Natural killer cell treated with Interleukin-12 subunit alpha and Interleukin-12 subunit beta and Interleukin-15 and Interleukin-18, amount 100 ng/mL, for 72 hours (primary cell): ENCODE measurements around the gene FMC1. TPM values are rescaled to one million over a fixed set of nuclear protein-coding genes. Genes with fewer than 3 reads are reported as not detected.
"Not testable (repeated sequence)": the region's sequence is repeated elsewhere in the genome, so short reads cannot be mapped to it uniquely, and the experiment has no call there.

Source experiments
- ATAC-seq, 2 donors: fragments of 150-1000 bp; cut with Tn5 transposase in 1 of 2; sonication (Bioruptor Pico), chemical (Tn5 transposase) in 1 of 2; 2 replicates each; pipeline ENCODE4 v1.10.0; 2021
- DNase-seq: peaks from one replicate; pipeline ENCODE4 v3.0.0; 2022; ENCODE audit warnings: low spot score
- H3K27ac Mint-ChIP-seq, 2 donors: 1 replicate in 1 of 2; 2 replicates in 1 of 2; pipeline ENCODE4 v1.8.0; 2022; ENCODE audit warnings: mixed read lengths in 2 of 2, mild to moderate bottlenecking in 1 of 2, moderate library complexity in 1 of 2
- H3K27me3 Mint-ChIP-seq, 2 donors: 1 replicate in 1 of 2; 2 replicates in 1 of 2; pipeline ENCODE4 v1.8.0; 2022; ENCODE audit warnings: mixed read lengths in 2 of 2
- H3K36me3 Mint-ChIP-seq: one replicate; pipeline ENCODE4 v1.8.0; 2022; ENCODE audit warnings: mixed read lengths
- H3K4me1 Mint-ChIP-seq, 2 donors: 1 replicate in 1 of 2; 2 replicates in 1 of 2; pipeline ENCODE4 v1.8.0; 2022; ENCODE audit warnings: low read depth in 2 of 2, mixed read lengths in 2 of 2, mild to moderate bottlenecking in 1 of 2
- H3K4me3 Mint-ChIP-seq: one replicate; pipeline ENCODE4 v1.8.0; 2022; ENCODE audit warnings: mixed read lengths
- H3K9me3 Mint-ChIP-seq: 2 replicates; pipeline ENCODE4 v1.8.0; 2022; ENCODE audit warnings: mixed read lengths
- total RNA-seq, 2 donors: library from RNA; stranded (reverse); gene quantifications; one replicate each; pipeline ENCODE4 v1.2.3, GENCODE V29; 2022

The FMC1 gene
- total RNA-seq, 2 donors from 2014 or later = 4.4 to 7.8 TPM

DNA sequence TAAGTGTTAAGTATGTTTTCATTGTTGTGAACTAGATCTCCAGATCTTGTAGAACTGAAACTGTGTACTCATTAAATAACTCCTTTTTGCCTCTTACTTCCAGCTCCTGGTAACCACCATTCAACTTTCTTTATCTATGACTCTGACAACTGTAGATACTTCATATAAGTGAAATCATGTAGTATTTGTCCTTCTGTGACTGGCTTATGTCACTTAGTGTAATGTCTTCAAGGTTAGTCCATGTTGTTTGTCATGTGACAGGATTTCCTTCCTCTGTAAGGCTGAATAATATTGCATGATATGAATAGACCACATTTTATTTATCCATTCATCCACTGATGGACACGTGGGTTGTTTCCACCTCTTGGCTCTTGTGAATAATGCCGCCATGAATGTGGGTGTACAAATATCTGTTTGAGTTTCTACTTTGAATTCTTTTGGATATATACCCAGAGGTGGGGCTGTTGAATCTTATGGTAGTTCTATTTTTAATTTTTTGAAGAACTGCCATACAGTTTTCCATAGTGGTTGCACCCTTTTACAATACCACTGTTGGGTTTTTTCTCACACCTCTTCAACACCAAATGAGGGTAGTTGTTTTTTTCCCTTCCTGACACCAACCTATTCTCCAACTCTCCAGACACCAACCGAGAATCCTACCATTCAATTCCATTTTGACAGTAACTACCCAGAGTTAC, 10.7 kb upstream of the FMC1 start:
- Mint-ChIP-seq H3K9me3 (no peaks in the 10 kb centered on the region), H3K27ac (no peak overlapping the region), H3K36me3 (no peaks in the 10 kb centered on the region), H3K27me3 (no peaks in the 10 kb centered on the region), H3K4me1 (peaks cover 2 to 10% of the 10 kb centered on the region in 2 donors), H3K4me3 (no peak overlapping the region)
- ATAC-seq (peak in 1 of 2 donors; percentile 57), DNase-seq (no peak)

DNA sequence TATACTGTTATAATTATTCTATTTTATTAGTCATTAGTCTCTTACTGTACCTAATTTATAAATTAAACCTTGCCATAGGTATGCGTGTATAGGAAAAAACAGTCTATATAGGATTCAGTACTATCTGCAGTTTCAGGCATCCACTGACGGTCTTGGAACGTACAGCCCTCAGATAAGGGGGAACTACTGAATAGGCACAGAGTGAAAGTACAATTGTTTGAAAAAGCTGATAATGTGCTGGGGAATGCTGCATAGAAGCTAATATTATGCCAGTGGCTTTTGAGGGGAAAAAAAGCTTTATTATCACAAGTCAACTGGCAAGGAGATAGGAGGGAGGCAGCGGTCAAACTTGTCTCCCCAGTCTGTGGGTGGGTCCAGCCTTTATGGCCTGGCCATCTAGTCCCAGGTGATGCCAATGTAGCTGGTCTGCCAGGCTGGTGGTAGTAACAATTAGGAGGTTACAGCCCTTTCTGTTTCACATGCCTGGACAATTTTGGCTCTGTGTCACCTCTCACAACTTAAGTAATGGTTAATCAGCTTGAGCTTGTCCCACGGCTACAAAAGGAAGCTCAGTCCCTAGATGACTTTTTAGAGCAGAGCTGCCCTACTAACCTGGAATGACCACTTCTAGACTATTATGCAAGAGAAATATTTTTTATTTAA, 8.3 kb upstream of the FMC1 start:
- peaks cover 2 to 10% of the 10 kb centered on the region in 2 donors for H3K4me1 Mint-ChIP-seq
- no peak overlapping the region for H3K27ac Mint-ChIP-seq
- H3K4me3 Mint-ChIP-seq = no peak overlapping the region
- no peaks in the 10 kb centered on the region for H3K36me3 Mint-ChIP-seq
- DNase-seq (no peak), ATAC-seq (no peak)
- no peaks in the 10 kb centered on the region for H3K9me3 Mint-ChIP-seq
- H3K27me3 Mint-ChIP-seq = no peaks in the 10 kb centered on the region

DNA sequence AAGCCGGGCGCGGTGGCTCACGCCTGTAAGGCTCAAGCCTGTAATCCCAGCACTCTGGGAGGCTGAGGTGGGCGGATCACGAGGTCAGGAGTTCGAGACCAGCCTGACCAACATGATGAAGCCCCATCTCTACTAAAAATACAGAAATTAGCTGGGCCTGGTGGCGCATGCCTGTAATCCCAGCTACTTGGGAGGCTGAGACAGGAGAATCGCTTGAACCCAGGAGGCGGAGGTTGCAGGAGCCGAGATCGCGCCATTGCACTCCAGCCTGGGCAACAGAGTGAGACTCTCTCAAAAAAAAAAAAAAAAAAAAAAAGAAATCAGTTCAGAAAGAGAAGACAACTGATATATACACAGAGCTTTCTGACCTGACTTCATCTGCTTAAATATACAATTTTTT, 7.7 kb upstream of the FMC1 start:
- not testable (repeated sequence) for H3K27me3 Mint-ChIP-seq, ATAC-seq, H3K27ac Mint-ChIP-seq, H3K36me3 Mint-ChIP-seq, H3K9me3 Mint-ChIP-seq, H3K4me1 Mint-ChIP-seq, DNase-seq, H3K4me3 Mint-ChIP-seq

DNA sequence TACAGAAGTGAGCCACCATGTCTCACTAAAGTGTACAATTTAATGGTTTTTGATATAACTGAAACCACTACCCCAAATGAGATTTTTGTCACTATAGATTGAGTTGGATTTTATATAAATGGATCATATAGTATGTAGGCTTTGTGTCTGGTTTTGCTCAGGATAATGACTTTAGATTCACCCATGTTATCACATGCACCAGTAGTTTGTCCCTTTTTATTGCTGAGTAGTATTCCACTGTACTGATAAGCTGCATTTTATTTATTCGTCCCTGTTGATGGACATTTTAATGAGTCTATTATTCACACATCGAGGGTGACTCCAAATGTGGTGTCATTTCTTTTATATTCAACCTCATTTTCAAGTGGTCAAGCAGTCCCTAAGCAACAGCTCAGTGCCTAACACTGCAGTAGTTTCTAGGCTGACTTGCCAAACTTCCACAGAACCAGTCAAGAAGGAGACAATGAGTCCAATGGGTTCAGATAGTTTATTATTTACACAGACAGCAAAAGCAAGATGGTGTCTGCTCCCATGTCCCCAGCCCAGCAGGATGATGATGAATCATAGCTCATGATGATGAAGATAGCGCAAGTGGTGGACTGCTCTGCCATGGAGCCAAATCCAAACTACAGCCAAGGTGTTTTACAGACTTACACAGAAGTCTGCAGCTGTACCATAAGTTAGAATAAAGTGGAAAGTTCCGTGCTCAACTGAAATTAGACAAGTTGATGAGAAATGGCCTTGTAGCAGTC, 6.6 kb upstream of the FMC1 start:
- DNase-seq = no peak
- ATAC-seq = no peak
- Mint-ChIP-seq H3K36me3 (peaks cover 6% of the 10 kb centered on the region), H3K27me3 (no peaks in the 10 kb centered on the region), H3K4me3 (no peak overlapping the region), H3K4me1 (peaks cover 7 to 14% of the 10 kb centered on the region in 2 donors), H3K27ac (no peak overlapping the region), H3K9me3 (peaks cover 5% of the 10 kb centered on the region)

DNA sequence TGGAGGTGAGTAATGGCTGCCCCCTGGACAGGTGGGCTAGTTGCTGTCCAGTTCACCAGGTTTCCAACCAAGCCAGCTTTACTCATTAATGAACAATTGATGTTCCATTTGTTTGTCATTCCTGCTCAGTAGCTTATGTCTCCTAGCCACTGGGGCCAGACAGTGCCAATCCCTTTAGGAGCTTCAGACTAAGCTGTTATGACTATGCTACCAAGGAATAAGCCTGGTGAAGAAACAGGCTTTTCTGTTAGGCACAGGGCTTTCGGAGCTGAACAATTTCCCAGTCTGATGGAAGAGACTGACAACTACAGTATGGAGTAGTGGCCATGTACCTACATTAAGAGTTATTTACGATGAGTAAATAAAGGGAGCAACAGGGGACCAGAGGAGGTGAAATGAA, 2.1 kb upstream of the FMC1 start:
- peak overlapping the region; percentile 86 for H3K4me3 Mint-ChIP-seq
- ATAC-seq (no peak), DNase-seq (no peak)
- H3K27ac Mint-ChIP-seq = peak overlapping the region; percentile 99 to 100
- peaks cover 5% of the 10 kb centered on the region for H3K9me3 Mint-ChIP-seq
- H3K36me3 Mint-ChIP-seq = peaks cover 13% of the 10 kb centered on the region
- H3K27me3 Mint-ChIP-seq = no peaks in the 10 kb centered on the region
- H3K4me1 Mint-ChIP-seq = peaks cover 26 to 28% of the 10 kb centered on the region in 2 donors

DNA sequence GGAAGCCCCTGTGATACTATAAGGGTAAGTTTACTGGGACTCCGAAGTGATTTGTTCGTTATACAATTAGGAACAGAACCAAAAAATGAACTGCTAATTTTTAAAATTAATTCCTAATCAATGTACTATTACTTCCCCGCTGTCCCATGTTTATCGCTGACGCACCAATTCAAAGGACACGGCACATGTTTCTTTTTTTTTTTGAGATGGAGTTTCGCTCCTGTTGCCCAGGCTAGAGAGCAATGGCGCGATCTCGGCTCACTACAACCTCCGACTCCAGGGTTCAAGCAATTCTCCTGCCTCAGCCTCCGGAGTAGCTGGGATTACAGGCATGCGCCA, 1.5 kb upstream of the FMC1 start:
- peaks cover 26 to 28% of the 10 kb centered on the region in 2 donors for H3K4me1 Mint-ChIP-seq
- peaks cover 13% of the 10 kb centered on the region for H3K36me3 Mint-ChIP-seq
- no peak for DNase-seq
- no peak for ATAC-seq
- peak overlapping the region; percentile 86 for H3K4me3 Mint-ChIP-seq
- H3K27me3 Mint-ChIP-seq = no peaks in the 10 kb centered on the region
- H3K9me3 Mint-ChIP-seq = peaks cover 5% of the 10 kb centered on the region
- H3K27ac Mint-ChIP-seq = peak overlapping the region; percentile 99 to 100

DNA sequence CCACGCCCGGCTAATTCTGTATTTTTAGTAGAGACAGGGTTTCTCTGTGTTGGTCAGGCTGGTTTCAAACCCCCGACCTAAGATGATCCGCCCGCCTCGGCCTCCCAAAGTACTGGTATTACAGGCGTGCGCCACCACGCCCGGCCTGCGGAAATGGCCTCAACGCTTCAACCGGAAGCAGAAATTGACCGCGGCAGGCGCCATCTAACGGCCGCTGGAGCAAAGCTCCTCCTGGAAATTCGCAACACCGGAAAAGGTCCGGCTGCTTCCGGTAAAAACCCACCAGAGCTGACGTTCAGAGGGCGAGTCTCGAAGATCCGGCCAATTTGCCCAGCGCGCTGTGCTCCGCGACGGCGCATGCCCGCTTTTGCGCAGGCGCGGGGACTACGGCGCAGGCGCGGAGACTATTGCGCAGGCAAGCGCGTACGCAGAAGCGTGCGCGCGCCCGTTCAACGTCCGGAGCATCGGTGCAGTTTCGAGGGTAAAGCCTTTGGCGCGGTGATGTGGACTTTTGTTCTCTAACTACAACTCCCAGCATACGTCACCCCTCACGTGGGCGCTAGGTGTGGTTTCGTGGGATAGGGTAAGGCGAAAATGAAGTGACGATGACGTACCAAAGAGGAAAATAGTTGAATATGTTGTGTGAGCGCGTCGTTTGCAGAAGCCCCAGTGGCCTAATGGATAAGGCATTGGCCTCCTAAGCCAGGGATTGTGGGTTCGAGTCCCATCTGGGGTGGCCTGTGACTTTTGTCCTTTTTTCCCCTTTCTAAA, 915 bp upstream of the FMC1 start:
- peak; percentile 89 to 92 for ATAC-seq
- H3K27ac Mint-ChIP-seq = peak overlapping the region; percentile 99 to 100

DNA sequence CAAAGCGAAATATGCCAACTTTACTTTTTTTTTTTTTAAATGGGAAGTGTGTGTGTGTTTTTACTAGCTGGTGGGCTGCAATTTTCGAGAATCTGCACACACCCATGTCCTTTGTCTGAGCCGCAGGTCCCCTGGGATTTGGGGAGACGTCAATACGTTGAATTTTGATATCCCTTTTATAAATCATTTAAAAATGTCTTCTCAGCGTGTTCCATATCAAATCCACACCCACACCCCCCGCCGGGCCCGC, 404 bp upstream of the FMC1 start:
- Mint-ChIP-seq H3K9me3 (peaks cover 5% of the 10 kb centered on the region), H3K27me3 (no peaks in the 10 kb centered on the region), H3K4me1 (peaks cover 26 to 28% of the 10 kb centered on the region in 2 donors), H3K27ac (peak overlapping the region; percentile 99 to 100), H3K4me3 (peak overlapping the region; percentile 86), H3K36me3 (peaks cover 13% of the 10 kb centered on the region)
- ATAC-seq (no peak), DNase-seq (no peak)

More for the DNA sequence above, 915 bp upstream of the FMC1 start:
- Mint-ChIP-seq H3K36me3 (peaks cover 13% of the 10 kb centered on the region), H3K9me3 (peaks cover 5% of the 10 kb centered on the region), H3K27me3 (no peaks in the 10 kb centered on the region), H3K4me1 (peaks cover 26 to 28% of the 10 kb centered on the region in 2 donors), H3K4me3 (peak overlapping the region; percentile 86)
- DNase-seq = peak; percentile 98

DNA sequence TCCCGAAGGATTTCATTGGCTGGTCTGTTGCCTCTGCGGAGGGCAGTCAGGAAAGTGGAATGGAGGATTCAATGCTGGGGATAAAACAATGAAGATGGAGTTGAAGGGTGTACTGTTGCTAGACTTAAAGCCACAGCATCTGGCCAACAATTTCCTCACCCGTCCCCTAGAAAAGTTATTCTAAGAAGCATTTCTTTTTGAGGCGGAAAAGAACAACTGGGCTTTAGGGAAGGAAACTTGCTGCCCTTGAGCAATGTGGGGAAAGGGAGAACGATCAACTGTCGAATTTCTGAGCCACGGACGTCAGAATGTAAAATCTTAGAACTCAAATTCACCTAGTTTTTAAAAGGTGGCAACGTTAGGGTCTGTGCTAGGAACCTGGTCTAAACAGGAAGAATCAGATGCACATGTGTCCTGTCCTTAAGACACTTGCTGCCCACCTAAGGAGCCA, 664 bp downstream of the FMC1 start:
- ATAC-seq (no peak), DNase-seq (no peak)
- Mint-ChIP-seq H3K36me3 (peaks cover 15% of the 10 kb centered on the region), H3K4me3 (peak overlapping the region; percentile 86), H3K27ac (peak overlapping the region; percentile 99 to 100), H3K27me3 (no peaks in the 10 kb centered on the region), H3K4me1 (peaks cover 26 to 28% of the 10 kb centered on the region in 2 donors), H3K9me3 (peaks cover 5% of the 10 kb centered on the region)

DNA sequence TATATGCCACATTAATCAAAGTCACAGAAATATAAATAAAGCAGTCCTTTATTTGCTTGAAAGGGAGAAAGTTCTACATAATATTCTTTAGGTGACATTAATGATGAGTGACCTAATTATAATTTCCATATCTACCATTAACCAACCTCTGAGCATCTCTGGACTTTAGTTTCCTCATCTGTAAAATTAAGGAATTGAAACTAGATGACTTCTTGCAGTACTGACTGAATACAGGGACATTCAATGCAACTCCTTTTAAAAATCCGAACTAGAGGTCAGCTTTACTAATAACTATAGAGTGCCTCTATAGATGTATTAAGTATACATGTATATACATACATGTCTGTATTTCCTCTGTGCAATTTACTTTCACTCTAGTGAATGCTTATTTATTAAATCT, 3.9 kb downstream of the FMC1 start:
- DNase-seq (no peak), ATAC-seq (no peak)
- Mint-ChIP-seq H3K27ac (no peak overlapping the region), H3K4me3 (no peak overlapping the region), H3K9me3 (no peaks in the 10 kb centered on the region), H3K4me1 (peaks cover 20% of the 10 kb centered on the region in 2 donors), H3K27me3 (no peaks in the 10 kb centered on the region), H3K36me3 (peaks cover 12% of the 10 kb centered on the region)

DNA sequence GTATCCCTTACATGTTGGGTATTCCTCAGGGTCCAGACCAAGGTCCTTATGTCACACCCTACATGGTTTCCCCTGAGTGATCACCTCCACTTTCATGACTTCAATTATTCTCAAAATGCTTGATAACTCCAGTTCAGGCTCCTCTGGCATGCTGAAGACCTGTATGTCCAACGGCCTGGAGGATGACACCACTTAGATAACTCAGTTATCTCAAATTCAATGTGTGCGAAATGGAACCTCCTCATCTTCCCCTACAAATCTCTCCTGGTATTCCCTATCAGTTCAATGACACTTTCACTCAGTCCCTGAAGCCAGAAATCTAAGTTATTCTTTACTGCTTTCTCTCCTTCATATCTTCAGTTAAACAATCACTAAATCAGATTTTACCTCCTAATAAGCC, 9.9 kb downstream of the FMC1 start:
- H3K4me1 Mint-ChIP-seq = peaks cover 0 to 13% of the 10 kb centered on the region in 2 donors
- ATAC-seq = no peak
- no peak for DNase-seq
- no peak overlapping the region for H3K27ac Mint-ChIP-seq
- no peaks in the 10 kb centered on the region for H3K9me3 Mint-ChIP-seq
- H3K4me3 Mint-ChIP-seq = no peak overlapping the region
- H3K36me3 Mint-ChIP-seq = peaks cover 11% of the 10 kb centered on the region
- no peaks in the 10 kb centered on the region for H3K27me3 Mint-ChIP-seq

DNA sequence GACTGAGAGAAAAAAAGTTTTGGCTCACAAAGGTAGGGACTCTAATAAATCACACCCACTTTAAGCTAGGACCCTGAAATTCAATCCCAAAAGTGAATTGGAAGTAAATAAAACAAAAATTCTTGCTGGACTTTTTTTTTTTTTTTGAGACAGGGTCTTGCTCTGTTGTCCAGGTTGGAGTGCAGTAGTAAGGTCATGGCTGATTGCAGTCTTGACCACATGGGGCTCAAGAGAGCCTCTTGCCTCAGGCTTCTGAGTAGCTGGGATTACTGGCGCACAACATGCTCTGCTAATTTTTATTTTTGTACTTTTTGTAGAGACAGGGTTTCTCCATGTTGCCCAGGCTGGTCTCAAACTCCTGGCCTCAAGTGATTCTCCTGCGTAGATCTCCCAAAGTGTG, 13.6 kb downstream of the FMC1 start:
- Mint-ChIP-seq H3K9me3 (no peaks in the 10 kb centered on the region), H3K27me3 (no peaks in the 10 kb centered on the region), H3K4me1 (peaks cover 0 to 19% of the 10 kb centered on the region in 2 donors), H3K27ac (no peak overlapping the region), H3K4me3 (no peak overlapping the region), H3K36me3 (peaks cover 6% of the 10 kb centered on the region)
- DNase-seq = no peak
- ATAC-seq = no peak

DNA sequence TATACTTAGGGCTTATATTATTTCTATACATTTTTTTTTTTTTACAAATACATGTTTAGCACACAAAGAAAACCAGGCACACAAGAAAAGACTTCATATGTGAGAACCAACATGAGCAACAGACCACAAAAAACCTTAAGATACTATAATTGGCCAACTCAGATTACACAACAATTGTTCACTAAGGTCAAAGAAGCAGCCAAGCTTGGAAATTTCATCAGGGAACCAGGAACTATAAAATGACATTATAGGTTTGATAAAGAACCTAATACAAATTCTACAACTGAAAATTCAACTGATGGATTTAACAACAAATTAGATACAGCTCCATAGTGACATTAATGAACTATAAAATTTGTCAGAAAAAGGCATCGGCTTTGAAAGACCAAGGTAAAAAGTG, 14.2 kb downstream of the FMC1 start:
- H3K9me3 Mint-ChIP-seq = no peaks in the 10 kb centered on the region
- DNase-seq (no peak), ATAC-seq (no peak)
- H3K27me3 Mint-ChIP-seq = no peaks in the 10 kb centered on the region
- no peak overlapping the region for H3K27ac Mint-ChIP-seq
- peaks cover 6% of the 10 kb centered on the region for H3K36me3 Mint-ChIP-seq
- no peak overlapping the region for H3K4me3 Mint-ChIP-seq
- peaks cover 0 to 18% of the 10 kb centered on the region in 2 donors for H3K4me1 Mint-ChIP-seq
